ENCODE data around the gene CTTN.

Gene CTTN

GRCh38 chr11:70456921-70457532 lies 58.7 kb downstream of the CTTN start:
- peak; percentile 68 for DNase-seq

GRCh38 chr11:70458736-70459135 lies 60.4 kb downstream of the CTTN start:
- no peak for DNase-seq

- no peak for DNase-seq
Measured at GRCh38 chr11:70460111-70460510, 61.8 kb downstream of the CTTN start.

- no peak for DNase-seq
Measured at GRCh38 chr11:70460964-70461363, 62.6 kb downstream of the CTTN start.

GRCh38 chr11:70462818-70463477 lies 64.6 kb downstream of the CTTN start:
- no peak for DNase-seq

GRCh38 chr11:70463478-70464255 lies 65.3 kb downstream of the CTTN start:
- DNase-seq: no peak

GRCh38 chr11:70464509-70465361 lies 66.4 kb downstream of the CTTN start:
- peak; percentile 45 for DNase-seq

GRCh38 chr11:70466154-70466553 lies 67.8 kb downstream of the CTTN start:
- DNase-seq: peak; percentile 52

- DNase-seq: no peak
Measured at GRCh38 chr11:70466596-70466995, 68.3 kb downstream of the CTTN start.

GRCh38 chr11:70467201-70468085 lies 69.1 kb downstream of the CTTN start:
- DNase-seq: peak; percentile 57

GRCh38 chr11:70468256-70469195 lies 70.2 kb downstream of the CTTN start:
- no peak for DNase-seq

- DNase-seq: no peak
Measured at GRCh38 chr11:70470127-70470526, 71.8 kb downstream of the CTTN start.

GRCh38 chr11:70471254-70471653 lies 72.9 kb downstream of the CTTN start:
- peak; percentile 81 for DNase-seq

GRCh38 chr11:70472240-70472639 lies 73.9 kb downstream of the CTTN start:
- DNase-seq: no peak

- DNase-seq: no peak
Measured at GRCh38 chr11:70473186-70473872, 75.0 kb downstream of the CTTN start.

- no peak for DNase-seq
Measured at GRCh38 chr11:70473873-70474690, 75.8 kb downstream of the CTTN start.

GRCh38 chr11:70474710-70475109 lies 76.4 kb downstream of the CTTN start:
- DNase-seq: no peak

GRCh38 chr11:70476669-70477068 lies 78.3 kb downstream of the CTTN start:
- DNase-seq: no peak

- DNase-seq: no peak
Measured at GRCh38 chr11:70477176-70477575, 78.8 kb downstream of the CTTN start.
